Activated naive CD4-positive, alpha-beta T cell treated with anti-CD3 and anti-CD28 coated beads, Interleukin-2, amount 50 U/mL, for 24 hours (primary cell): Measurements from ENCODE around the gene ZFP36L1.

Experiments
- H3K27ac Mint-ChIP-seq: one replicate; pipeline ENCODE4 v1.8.0; 2021; ENCODE audit warnings: mild to moderate bottlenecking, mixed read lengths
- H3K27me3 Mint-ChIP-seq: one replicate; pipeline ENCODE4 v1.8.0; 2021; ENCODE audit warnings: mixed read lengths
- H3K36me3 Mint-ChIP-seq: one replicate; pipeline ENCODE4 v1.8.0; 2021; ENCODE audit warnings: mixed read lengths
- H3K4me1 Mint-ChIP-seq: one replicate; pipeline ENCODE4 v1.8.0; 2021; ENCODE audit warnings: mixed read lengths
- H3K4me3 Mint-ChIP-seq: one replicate; pipeline ENCODE4 v1.8.0; 2021; ENCODE audit warnings: mild to moderate bottlenecking, mixed read lengths
- H3K9me3 Mint-ChIP-seq: one replicate; pipeline ENCODE4 v1.8.0; 2021; ENCODE audit warnings: mixed read lengths

ZFP36L1 gene

GRCh38 chr14:68784226-68784910, 8.5 kb downstream of the ZFP36L1 start:
- no peaks in the 10 kb centered on the region for H3K9me3 Mint-ChIP-seq
- no peak overlapping the region for H3K27ac Mint-ChIP-seq
- peaks cover 12% of the 10 kb centered on the region for H3K36me3 Mint-ChIP-seq
- no peak overlapping the region for H3K4me3 Mint-ChIP-seq
- H3K27me3 Mint-ChIP-seq = no peaks in the 10 kb centered on the region
- peaks cover 88% of the 10 kb centered on the region for H3K4me1 Mint-ChIP-seq

GRCh38 chr14:68783408-68784225, 9.2 kb downstream of the ZFP36L1 start:
- Mint-ChIP-seq H3K9me3 (no peaks in the 10 kb centered on the region), H3K27ac (no peak overlapping the region), H3K4me3 (no peak overlapping the region), H3K27me3 (no peaks in the 10 kb centered on the region), H3K36me3 (peaks cover 6% of the 10 kb centered on the region), H3K4me1 (peaks cover 88% of the 10 kb centered on the region)

- Mint-ChIP-seq H3K27ac (peak overlapping the region; percentile 49), H3K4me1 (peaks cover 88% of the 10 kb centered on the region), H3K9me3 (no peaks in the 10 kb centered on the region), H3K27me3 (no peaks in the 10 kb centered on the region), H3K4me3 (peak overlapping the region; percentile 41), H3K36me3 (no peaks in the 10 kb centered on the region)
Measured at GRCh38 chr14:68782091-68782981, 10.5 kb downstream of the ZFP36L1 start.

GRCh38 chr14:68781161-68782021, 11.5 kb downstream of the ZFP36L1 start:
- H3K4me1 Mint-ChIP-seq = peaks cover 81% of the 10 kb centered on the region
- H3K36me3 Mint-ChIP-seq = no peaks in the 10 kb centered on the region
- peak overlapping the region; percentile 80 for H3K27ac Mint-ChIP-seq
- H3K9me3 Mint-ChIP-seq = no peaks in the 10 kb centered on the region
- H3K27me3 Mint-ChIP-seq = no peaks in the 10 kb centered on the region
- peak overlapping the region; percentile 82 for H3K4me3 Mint-ChIP-seq

GRCh38 chr14:68780358-68781160, 12.3 kb downstream of the ZFP36L1 start:
- Mint-ChIP-seq H3K9me3 (no peaks in the 10 kb centered on the region), H3K27ac (peak overlapping the region; percentile 80), H3K4me1 (peaks cover 81% of the 10 kb centered on the region), H3K36me3 (peaks cover 1% of the 10 kb centered on the region), H3K4me3 (peak overlapping the region; percentile 82), H3K27me3 (no peaks in the 10 kb centered on the region)

GRCh38 chr14:68779761-68780323, 13.0 kb downstream of the ZFP36L1 start:
- Mint-ChIP-seq H3K4me3 (peak overlapping the region; percentile 82), H3K9me3 (no peaks in the 10 kb centered on the region), H3K27ac (peak overlapping the region; percentile 90), H3K27me3 (no peaks in the 10 kb centered on the region), H3K36me3 (peaks cover 3% of the 10 kb centered on the region), H3K4me1 (peaks cover 79% of the 10 kb centered on the region)

GRCh38 chr14:68777644-68778043, 15.2 kb downstream of the ZFP36L1 start:
- H3K36me3 Mint-ChIP-seq = peaks cover 3% of the 10 kb centered on the region
- peaks cover 84% of the 10 kb centered on the region for H3K4me1 Mint-ChIP-seq
- H3K4me3 Mint-ChIP-seq = no peak overlapping the region
- H3K9me3 Mint-ChIP-seq = no peaks in the 10 kb centered on the region
- no peak overlapping the region for H3K27ac Mint-ChIP-seq
- no peaks in the 10 kb centered on the region for H3K27me3 Mint-ChIP-seq

- H3K36me3 Mint-ChIP-seq = peaks cover 3% of the 10 kb centered on the region
- H3K27me3 Mint-ChIP-seq = no peaks in the 10 kb centered on the region
- peak overlapping the region; percentile 8 for H3K27ac Mint-ChIP-seq
- peaks cover 84% of the 10 kb centered on the region for H3K4me1 Mint-ChIP-seq
- no peaks in the 10 kb centered on the region for H3K9me3 Mint-ChIP-seq
- no peak overlapping the region for H3K4me3 Mint-ChIP-seq
Measured at GRCh38 chr14:68775614-68776126, 17.2 kb downstream of the ZFP36L1 start.

GRCh38 chr14:68774771-68775613, 17.9 kb downstream of the ZFP36L1 start:
- peaks cover 3% of the 10 kb centered on the region for H3K36me3 Mint-ChIP-seq
- no peak overlapping the region for H3K4me3 Mint-ChIP-seq
- H3K27ac Mint-ChIP-seq = no peak overlapping the region
- H3K9me3 Mint-ChIP-seq = no peaks in the 10 kb centered on the region
- no peaks in the 10 kb centered on the region for H3K27me3 Mint-ChIP-seq
- peaks cover 84% of the 10 kb centered on the region for H3K4me1 Mint-ChIP-seq

GRCh38 chr14:68772761-68773381, 20.0 kb downstream of the ZFP36L1 start:
- H3K36me3 Mint-ChIP-seq = peaks cover 3% of the 10 kb centered on the region
- H3K27me3 Mint-ChIP-seq = no peaks in the 10 kb centered on the region
- no peak overlapping the region for H3K4me3 Mint-ChIP-seq
- H3K4me1 Mint-ChIP-seq = peaks cover 64% of the 10 kb centered on the region
- no peak overlapping the region for H3K27ac Mint-ChIP-seq
- H3K9me3 Mint-ChIP-seq = no peaks in the 10 kb centered on the region

GRCh38 chr14:68771631-68772030, 21.2 kb downstream of the ZFP36L1 start:
- H3K9me3 Mint-ChIP-seq = no peaks in the 10 kb centered on the region
- H3K36me3 Mint-ChIP-seq = peaks cover 3% of the 10 kb centered on the region
- peaks cover 70% of the 10 kb centered on the region for H3K4me1 Mint-ChIP-seq
- H3K4me3 Mint-ChIP-seq = peak overlapping the region; percentile 42
- H3K27ac Mint-ChIP-seq = peak overlapping the region; percentile 1
- no peaks in the 10 kb centered on the region for H3K27me3 Mint-ChIP-seq

GRCh38 chr14:68770553-68771286, 22.1 kb downstream of the ZFP36L1 start:
- peaks cover 68% of the 10 kb centered on the region for H3K4me1 Mint-ChIP-seq
- H3K27ac Mint-ChIP-seq = peak overlapping the region; percentile 31
- H3K9me3 Mint-ChIP-seq = no peaks in the 10 kb centered on the region
- H3K36me3 Mint-ChIP-seq = peaks cover 3% of the 10 kb centered on the region
- H3K27me3 Mint-ChIP-seq = no peaks in the 10 kb centered on the region
- no peak overlapping the region for H3K4me3 Mint-ChIP-seq
